ENCODE results near the gene GTF2F2. TPM values are rescaled to one million over a fixed set of nuclear protein-coding genes. Genes with fewer than 3 reads are reported as not detected.

GTF2F2 gene
- total RNA-seq, 2 donors from 2014 or later, result 18.7 to 20.5 TPM

GRCh38 chr13:45219123-45219891 is 99.0 kb downstream of the GTF2F2 start:
- Histone ChIP-seq H3K9me3 (no peaks in the 10 kb centered on the region), H3K27me3 (no peaks in the 10 kb centered on the region), H3K4me3 (no peak overlapping the region), H3K36me3 (no peaks in the 10 kb centered on the region), H3K9ac (ENCODE audit: low read depth in 2 of 2, low read length in 2 of 2) (no peak overlapping the region), H3K4me1 (no peaks in the 10 kb centered on the region), H3K27ac (peak overlapping the region; percentile 19)
- intact Hi-C loops (cut with DNase I), result no loop called here
- TF ChIP-seq CTCF (IDR thresholded peaks at IDR 0.05), result no peak
- DNase-seq, result no peak

- no peak overlapping the region for H3K4me3 ChIP-seq
- intact Hi-C loops (cut with DNase I), result no loop called here
- no peaks in the 10 kb centered on the region for H3K36me3 ChIP-seq
- no peak overlapping the region for H3K27ac ChIP-seq
- H3K9ac ChIP-seq (ENCODE audit: low read depth in 2 of 2, low read length in 2 of 2), result no peak overlapping the region
- no peaks in the 10 kb centered on the region for H3K9me3 ChIP-seq
- H3K27me3 ChIP-seq, result no peaks in the 10 kb centered on the region
- DNase-seq, result no peak
- no peaks in the 10 kb centered on the region for H3K4me1 ChIP-seq
- no peak for TF ChIP-seq CTCF (IDR thresholded peaks at IDR 0.05)
These were observed 99.6 kb downstream of the GTF2F2 start for GRCh38 chr13:45219938-45220375.

- no peak for TF ChIP-seq CTCF (IDR thresholded peaks at IDR 0.05)
- no peak overlapping the region for H3K27ac ChIP-seq
- H3K27me3 ChIP-seq, result no peaks in the 10 kb centered on the region
- H3K4me3 ChIP-seq, result no peak overlapping the region
- no peaks in the 10 kb centered on the region for H3K4me1 ChIP-seq
- H3K9ac ChIP-seq (ENCODE audit: low read depth in 2 of 2, low read length in 2 of 2), result no peak overlapping the region
- DNase-seq, result no peak
- no peaks in the 10 kb centered on the region for H3K36me3 ChIP-seq
- no peaks in the 10 kb centered on the region for H3K9me3 ChIP-seq
- intact Hi-C loops (cut with DNase I), result no loop called here
These were observed 100.1 kb downstream of the GTF2F2 start for GRCh38 chr13:45220403-45220802.

- no peak overlapping the region for H3K9ac ChIP-seq (ENCODE audit: low read depth in 2 of 2, low read length in 2 of 2)
- no peaks in the 10 kb centered on the region for H3K9me3 ChIP-seq
- no peaks in the 10 kb centered on the region for H3K36me3 ChIP-seq
- H3K27ac ChIP-seq, result no peak overlapping the region
- H3K4me3 ChIP-seq, result no peak overlapping the region
- H3K4me1 ChIP-seq, result no peaks in the 10 kb centered on the region
- intact Hi-C loops (cut with DNase I), result no loop called here
- no peaks in the 10 kb centered on the region for H3K27me3 ChIP-seq
- DNase-seq, result no peak
- no peak for TF ChIP-seq CTCF (IDR thresholded peaks at IDR 0.05)
These were observed 102.2 kb downstream of the GTF2F2 start for GRCh38 chr13:45222516-45222915.

- TF ChIP-seq CTCF (IDR thresholded peaks at IDR 0.05), result no peak
- no peak for DNase-seq
- no peak overlapping the region for H3K27ac ChIP-seq
- intact Hi-C loops (cut with DNase I), result no loop called here
- H3K36me3 ChIP-seq, result no peaks in the 10 kb centered on the region
- no peak overlapping the region for H3K9ac ChIP-seq (ENCODE audit: low read depth in 2 of 2, low read length in 2 of 2)
- H3K27me3 ChIP-seq, result no peaks in the 10 kb centered on the region
- no peaks in the 10 kb centered on the region for H3K9me3 ChIP-seq
- no peak overlapping the region for H3K4me3 ChIP-seq
- H3K4me1 ChIP-seq, result no peaks in the 10 kb centered on the region
These were observed 102.6 kb downstream of the GTF2F2 start for GRCh38 chr13:45222919-45223318.

All from colonic mucosa (tissue), 4 donors.